ENCODE data around the gene SHLD1.

SHLD1 gene

GRCh38 chr20:5893052-5893451 is 142.9 kb downstream of the SHLD1 start:
- no peak for DNase-seq (ENCODE audit: low read depth)

DNA sequence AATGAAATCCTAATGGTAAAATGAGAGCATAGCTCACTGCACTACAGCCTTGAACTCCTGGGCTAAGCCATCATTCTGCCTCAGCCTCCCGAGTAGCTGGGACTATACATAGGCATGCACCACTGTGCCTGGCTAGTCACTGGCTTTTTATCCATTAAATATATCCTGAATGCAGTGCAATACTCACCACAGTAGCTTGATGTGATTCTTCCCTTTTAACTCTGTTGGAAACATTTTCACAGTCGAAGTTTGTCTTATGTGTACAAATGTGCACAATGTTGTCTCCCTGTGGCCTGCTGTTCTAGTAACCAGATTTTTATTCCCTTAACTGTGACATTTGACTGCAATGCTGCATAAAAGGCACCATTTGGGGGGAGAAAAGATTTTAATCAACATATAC is 143.4 kb downstream of the SHLD1 start:
- DNase-seq (ENCODE audit: low read depth): no peak

GRCh38 chr20:5895626-5896025 is 145.4 kb downstream of the SHLD1 start:
- no peak for DNase-seq (ENCODE audit: low read depth)

- DNase-seq (ENCODE audit: low read depth): no peak
These were observed 149.2 kb downstream of the SHLD1 start for GRCh38 chr20:5899444-5899843.

DNA sequence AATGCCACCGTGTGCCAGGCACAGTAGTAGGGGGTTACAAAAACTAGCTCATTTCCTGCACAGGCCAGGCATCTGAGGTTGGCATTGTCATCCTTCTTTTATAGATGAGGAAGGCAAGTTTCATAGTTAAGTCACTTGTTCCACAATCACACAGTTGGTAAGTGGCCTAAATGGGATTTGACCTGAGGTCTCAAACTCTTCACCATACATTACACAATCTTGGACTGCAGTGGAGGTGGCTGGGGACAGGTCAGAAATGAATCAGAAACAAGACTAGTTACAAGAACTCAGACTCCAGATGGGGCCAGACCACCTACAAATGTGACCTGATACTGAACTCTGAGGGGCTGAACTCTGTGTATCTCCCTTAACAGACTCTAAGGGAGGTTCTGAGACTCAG is 150.7 kb downstream of the SHLD1 start:
- no peak for DNase-seq (ENCODE audit: low read depth)

DNA sequence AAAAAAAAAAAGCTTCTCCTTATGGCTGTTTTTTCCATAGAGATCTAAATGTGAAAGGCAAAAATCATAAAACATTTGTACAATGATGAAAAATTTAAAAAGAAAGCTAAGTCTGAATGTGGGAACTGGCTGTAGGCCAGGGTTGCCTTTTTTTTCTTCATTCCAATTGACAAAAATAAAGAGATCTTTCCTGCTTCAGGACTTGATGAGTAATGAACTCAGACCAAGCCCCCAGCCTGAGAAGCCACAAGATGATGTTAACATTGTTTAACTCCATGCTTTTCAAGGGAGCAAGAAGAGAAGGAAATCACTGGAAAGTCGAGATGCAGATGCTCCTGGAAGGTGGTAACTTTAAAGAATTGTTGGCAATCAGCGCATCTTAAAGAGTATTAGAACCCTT is 158.8 kb downstream of the SHLD1 start:
- DNase-seq (ENCODE audit: low read depth): no peak

DNA sequence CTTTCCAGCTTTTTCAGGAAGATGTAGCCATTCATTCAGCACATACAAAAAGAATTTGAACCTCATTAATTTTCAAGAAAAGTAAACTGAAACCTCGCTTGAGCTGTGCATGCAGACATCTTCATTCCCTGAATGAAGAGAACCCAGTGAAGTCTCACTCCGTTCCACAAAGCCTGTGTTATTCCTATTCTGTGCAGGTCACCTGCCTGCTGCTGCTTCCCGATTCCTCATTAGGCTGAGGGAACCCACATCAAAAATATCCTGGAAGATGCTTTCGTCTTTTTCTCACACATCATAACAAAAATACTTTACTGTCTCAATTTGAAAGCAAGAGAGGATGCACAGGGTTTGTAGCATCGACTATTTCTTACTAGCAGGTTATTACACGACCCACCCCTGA is 160.0 kb downstream of the SHLD1 start:
- DNase-seq (ENCODE audit: low read depth): no peak

DNA sequence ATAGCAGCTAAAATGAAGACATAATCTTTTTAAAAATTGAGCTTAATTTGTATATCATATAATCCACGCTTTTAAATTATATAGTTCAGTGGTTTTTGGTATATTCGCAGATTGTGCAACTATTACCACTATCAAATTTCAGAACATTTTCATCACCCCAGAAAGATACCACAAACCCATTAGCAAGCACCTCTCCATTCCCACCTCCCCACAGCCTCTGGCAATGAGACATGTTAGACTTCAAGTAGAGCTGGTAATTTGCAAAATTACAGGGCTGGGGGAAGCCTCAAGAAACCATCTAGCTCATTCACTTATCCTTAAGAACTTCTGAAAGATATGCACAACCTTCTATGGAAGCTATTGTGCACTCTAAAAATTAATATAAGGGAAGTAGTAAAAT is 163.0 kb downstream of the SHLD1 start:
- no peak for DNase-seq (ENCODE audit: low read depth)
